IMR-90 (cell line): ENCODE measurements around the gene CENPH. TPM values are rescaled to one million over a fixed set of nuclear protein-coding genes. Genes with fewer than 3 reads are reported as not detected.

Experiments
- ATAC-seq: fragments of 200-7000 bp; cut with Tn5 transposase; 2 replicates; pipeline ENCODE4 v1.9.1; 2020; ENCODE audit warnings: low read depth, mild to moderate bottlenecking, moderate library complexity
- BruUV-seq: library from RNA; stranded (reverse); fragments of 400-500 nt; replicated peaks from 2 replicates; lab custom pipeline; 2021; lab: Mats Ljungman, UMichigan
- CTCF ChIA-PET: fragments of 300-600 bp; formaldehyde crosslinking; extraction: SDS; loops from one replicate; lab custom pipeline; 2021; ENCODE audit warnings: antibody characterized with exemption; lab: Yijun Ruan, JAX
- POLR2A ChIA-PET: fragments of 300-600 bp; sonication (Branson Sonifier 250); formaldehyde crosslinking; loops from one replicate; lab custom pipeline; 2022; ENCODE audit warnings: antibody characterized with exemption; ENCODE audit not compliant: unreplicated experiment; lab: Charles Lee
- DNase-seq: peaks from one replicate; pipeline ENCODE4 v3.0.0; 2013
- H2AFZ ChIP-seq: replicated peaks from 2 replicates; pipeline ENCODE3; 2013; ENCODE audit warnings: low read length, mild to moderate bottlenecking; ENCODE audit not compliant: poor library complexity
- H2AK5ac ChIP-seq: 2 replicates; pipeline ENCODE4 v1.6.1; 2013; ENCODE audit warnings: low read depth, low read length, inconsistent platforms
- H2AK9ac ChIP-seq: replicated peaks from 2 replicates; pipeline ENCODE3; 2013; ENCODE audit warnings: mild to moderate bottlenecking, low read depth, low read length, moderate library complexity; ENCODE audit not compliant: poor library complexity
- H2BK120ac ChIP-seq: 2 replicates; pipeline ENCODE4 v1.6.1; 2013; ENCODE audit warnings: low read depth, low read length, inconsistent platforms
- H2BK15ac ChIP-seq: 3 replicates; pipeline ENCODE4 v1.6.1; 2013; ENCODE audit warnings: low read depth, low read length, inconsistent platforms
- H2BK20ac ChIP-seq: 2 replicates; pipeline ENCODE4 v1.6.1; 2013; ENCODE audit warnings: low read depth, mild to moderate bottlenecking, inconsistent platforms, low read length, moderate library complexity
- H2BK5ac ChIP-seq: 2 replicates; pipeline ENCODE4 v1.6.1; 2013; ENCODE audit warnings: mild to moderate bottlenecking, low read depth, low read length, inconsistent platforms; ENCODE audit not compliant: poor library complexity, severe bottlenecking
- H3K14ac ChIP-seq: replicated peaks from 2 replicates; pipeline ENCODE4 v1.6.1; 2013; ENCODE audit warnings: low read depth, low read length, inconsistent platforms
- H3K18ac ChIP-seq: 2 replicates; pipeline ENCODE4 v1.6.1; 2013; ENCODE audit warnings: low read depth, low read length, control low read depth
- H3K23ac ChIP-seq: 2 replicates; pipeline ENCODE4 v1.6.1; 2013; ENCODE audit warnings: low read depth, low read length, inconsistent platforms
- H3K27ac ChIP-seq: 2 replicates; pipeline ENCODE4 v1.5.1; 2013; ENCODE audit warnings: mild to moderate bottlenecking, control low read depth, low read length; ENCODE audit not compliant: insufficient read depth
- H3K27me3 ChIP-seq: 2 replicates; pipeline ENCODE4 v1.6.1; 2013; ENCODE audit warnings: low read length; ENCODE audit not compliant: control insufficient read depth, insufficient read depth
- H3K36me3 ChIP-seq: 2 replicates; pipeline ENCODE4 v1.6.1; 2013; ENCODE audit warnings: low read length, mixed read lengths; ENCODE audit not compliant: control insufficient read depth, insufficient read depth
- H3K4ac ChIP-seq: 2 replicates; pipeline ENCODE4 v1.6.1; 2013; ENCODE audit warnings: low read depth, low read length, inconsistent platforms
- H3K4me1 ChIP-seq: 2 replicates; pipeline ENCODE4 v1.6.1; 2013; ENCODE audit warnings: low read length, mixed read lengths; ENCODE audit not compliant: control insufficient read depth, insufficient read depth
- H3K4me2 ChIP-seq: 2 replicates; pipeline ENCODE4 v1.6.1; 2013; ENCODE audit warnings: low read depth, mild to moderate bottlenecking, control low read depth, low read length, moderate library complexity
- H3K4me3 ChIP-seq: 2 replicates; pipeline ENCODE4 v1.5.1; 2013; ENCODE audit warnings: low read depth, mild to moderate bottlenecking, control low read depth, low read length, moderate library complexity; ENCODE audit not compliant: insufficient read depth
- H3K56ac ChIP-seq: 2 replicates; pipeline ENCODE4 v1.6.1; 2013; ENCODE audit warnings: low read length, inconsistent platforms; ENCODE audit not compliant: insufficient read depth; ENCODE audit errors: extremely low read depth
- H3K79me1 ChIP-seq, 2 experiments: 2 replicates each; pipeline ENCODE4 v1.6.1; 2013; ENCODE audit warnings: low read length in 2 of 2, inconsistent platforms in 1 of 2, low read depth in 1 of 2
- H3K9ac ChIP-seq: 2 replicates; pipeline ENCODE4 v1.6.1; 2013; ENCODE audit warnings: low read depth, low read length, control low read depth
- H3K9me1 ChIP-seq: 2 replicates; pipeline ENCODE4 v1.6.1; 2013; ENCODE audit warnings: low read length, inconsistent platforms; ENCODE audit not compliant: insufficient read depth
- H3K9me3 ChIP-seq: 2 replicates; pipeline ENCODE4 v1.6.1; 2013; ENCODE audit warnings: low read length; ENCODE audit not compliant: control insufficient read depth, insufficient read depth
- H4K20me1 ChIP-seq: 2 replicates; pipeline ENCODE4 v1.6.1; 2013; ENCODE audit warnings: low read length, inconsistent platforms; ENCODE audit not compliant: insufficient read depth
- H4K5ac ChIP-seq: 2 replicates; pipeline ENCODE4 v1.6.1; 2013; ENCODE audit warnings: mild to moderate bottlenecking, low read depth, low read length, control low read depth
- H4K8ac ChIP-seq, 2 experiments: 2 replicates each; pipeline ENCODE4 v1.6.1; 2013; ENCODE audit warnings: low read depth in 2 of 2, low read length in 2 of 2, control low read depth in 1 of 2, inconsistent platforms in 1 of 2
- H4K91ac ChIP-seq: 2 replicates; pipeline ENCODE4 v1.6.1; 2013; ENCODE audit warnings: low read depth, low read length, inconsistent platforms; ENCODE audit not compliant: insufficient read depth
- MAFK ChIP-seq: IDR thresholded peaks from 2 replicates; pipeline ENCODE4 v1.6.1; 2012; ENCODE audit warnings: low read depth, low read length, improper control_type of control experiment
- NFE2L2 ChIP-seq: fragments of 150-350 bp; IDR thresholded peaks from 2 replicates; pipeline ENCODE4 v1.6.1; 2016; ENCODE audit warnings: low read depth, mild to moderate bottlenecking, low read length
- WGBS, 2 experiments: methylation state at CpG; one replicate each; pipeline versions ENCODE4 v1.1.5 to v1.1.7; 2013; ENCODE audit warnings: missing lambda C conversion rate in 2 of 2; ENCODE audit not compliant: insufficient read length in 1 of 2; ENCODE audit errors: extremely low coverage in 2 of 2; 5-methylcytosine and 5-hydroxymethylcytosine counted together
- dilution Hi-C: fragments of 300-500 bp; cut with HindIII; formaldehyde crosslinking; loops from one replicate; pipeline ENCODE4 v1.14.3; 2018; ENCODE audit warnings: low sequenced_read_pairs; ENCODE audit not compliant: unreplicated experiment
- in situ Hi-C: fragments of 300-500 bp; cut with MboI; formaldehyde crosslinking; loops from 3 replicates; pipeline ENCODE4 v1.14.3; 2019; ENCODE audit warnings: low sequenced_read_pairs, inconsistent platforms, mixed read lengths
- intact Hi-C: fragments of 100-400 bp; cut with micrococcal nuclease; formaldehyde crosslinking; loops from 2 replicates; pipeline ENCODE4 v1.10.0; 2022
- polyA plus RNA-seq, 3 experiments: library from polyadenylated mRNA; depleted of rRNA; stranded (reverse); fragments of >200 nt; gene quantifications; 2 replicates each; pipeline ENCODE4 v1.2.3, GENCODE V29; 2012; ENCODE audit warnings: low replicate concordance in 1 of 3
- total RNA-seq: library from RNA; depleted of rRNA; stranded (reverse); fragments of >200 nt; gene quantifications from 2 replicates; pipeline ENCODE4 v1.2.3, GENCODE V29; 2012

Gene CENPH
- total and polyA plus RNA-seq, 2 of the 4 experiments (the other 2 are of a cell fraction), result 3.8 to 7.8 TPM

GRCh38 chr5:69202497-69202896 lies 13.1 kb downstream of the CENPH start:
- in situ Hi-C loops (no loop called here), dilution Hi-C loops (no loop called here), intact Hi-C loops (no loop called here)
- H3K9ac ChIP-seq, result no peak overlapping the region
- H3K4me2 ChIP-seq, result no peak overlapping the region
- H4K91ac ChIP-seq, result no peak overlapping the region
- TF ChIP-seq MAFK, result 0 out of 2 replicates have a peak, but pooled peaks have one; percentile 1
- TF ChIP-seq NFE2L2, result no peak
- DNase-seq (peak; percentile 43), ATAC-seq (peak; percentile 66)
- H3K4me3 ChIP-seq, result no peak overlapping the region
- no peaks in the 10 kb centered on the region for H3K9me3 ChIP-seq
- peak overlapping the region; percentile 65 for H2BK5ac ChIP-seq
- no peak overlapping the region for H2AK9ac ChIP-seq
- H3K14ac ChIP-seq, result no peak overlapping the region
- no peak overlapping the region for H2BK20ac ChIP-seq
- no peak overlapping the region for H3K56ac ChIP-seq
- no peaks in the 10 kb centered on the region for H3K9me1 ChIP-seq
- no TSS peak for BruUV-seq
- no peaks in the 10 kb centered on the region; a peak in 1 of 4 replicates for H3K79me1 ChIP-seq
- H4K20me1 ChIP-seq, result no peaks in the 10 kb centered on the region
- no peak overlapping the region for H2AK5ac ChIP-seq
- POLR2A ChIA-PET, result no interaction called here
- no peak overlapping the region for H3K18ac ChIP-seq
- no peak overlapping the region for H4K5ac ChIP-seq
- H2BK15ac ChIP-seq, result no peak overlapping the region
- CTCF ChIA-PET, result no interaction called here
- H3K27me3 ChIP-seq, result no peaks in the 10 kb centered on the region
- H3K36me3 ChIP-seq, result no peaks in the 10 kb centered on the region
- no peaks in the 10 kb centered on the region; the same call in 1 of the 2 replicates for H3K4me1 ChIP-seq
- no peak overlapping the region for H3K23ac ChIP-seq
- no peak overlapping the region for H2BK120ac ChIP-seq
- no peak overlapping the region for H2AFZ ChIP-seq
- H4K8ac ChIP-seq, result peak overlapping the region in 1 of 2 experiments; percentile 9; a peak in 1 of 4 replicates
- no peak overlapping the region for H3K4ac ChIP-seq
- no peak overlapping the region for H3K27ac ChIP-seq
- no CpG with 5 or more reads among the region's 1 CpG for WGBS, 2 experiments
